Fibroblast of villous mesenchyme (primary cell): ENCODE results near the gene FGD2. TPM values are rescaled to one million over a fixed set of nuclear protein-coding genes. Genes with fewer than 3 reads are reported as not detected.
"Not testable (repeated sequence)": the region's sequence is repeated elsewhere in the genome, so short reads cannot be mapped to it uniquely, and the experiment has no call there.

Experiments used
- DNase-seq: peaks from one replicate; pipeline ENCODE4 v3.0.0-alpha.2; 2010; ENCODE audit warnings: low read depth
- H3K4me3 ChIP-seq: 2 replicates; pipeline ENCODE4 v1.5.1; 2011; ENCODE audit warnings: low read depth, mild to moderate bottlenecking, low read length
- total RNA-seq: library from RNA; depleted of rRNA; stranded (reverse); fragments of >200 nt; gene quantifications from 2 replicates; pipeline ENCODE4 v1.2.3, GENCODE V29; 2012
- TF ChIP-seq, protein P1 (sequence below): IDR thresholded peaks from 2 replicates; pipeline ENCODE4 v1.5.1; 2012; ENCODE audit warnings: low read depth, mild to moderate bottlenecking, low read length; ENCODE audit not compliant: insufficient read depth

Gene FGD2
- total RNA-seq, 1 donor = not detected

DNA sequence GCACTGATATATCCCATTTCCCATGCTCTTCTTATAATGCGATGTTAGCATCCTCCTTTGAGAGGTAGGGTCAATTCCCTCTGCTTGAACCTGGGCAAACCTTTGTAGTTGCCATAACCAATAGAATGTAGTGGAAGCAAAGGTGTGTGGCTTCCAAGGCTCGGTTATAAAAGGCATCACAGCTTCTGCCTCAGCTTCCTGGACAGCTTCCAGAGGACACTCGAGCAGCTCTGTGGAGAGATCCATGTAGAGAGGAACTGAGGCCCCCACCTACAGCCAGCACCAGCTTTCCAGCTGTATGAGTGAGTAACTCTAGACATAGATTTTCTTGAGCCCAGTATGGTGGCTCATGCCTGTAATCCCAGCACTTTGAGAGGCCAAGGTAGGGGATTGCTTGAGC, 36.7 kb downstream of the FGD2 start:
- TF ChIP-seq, protein P1, sequence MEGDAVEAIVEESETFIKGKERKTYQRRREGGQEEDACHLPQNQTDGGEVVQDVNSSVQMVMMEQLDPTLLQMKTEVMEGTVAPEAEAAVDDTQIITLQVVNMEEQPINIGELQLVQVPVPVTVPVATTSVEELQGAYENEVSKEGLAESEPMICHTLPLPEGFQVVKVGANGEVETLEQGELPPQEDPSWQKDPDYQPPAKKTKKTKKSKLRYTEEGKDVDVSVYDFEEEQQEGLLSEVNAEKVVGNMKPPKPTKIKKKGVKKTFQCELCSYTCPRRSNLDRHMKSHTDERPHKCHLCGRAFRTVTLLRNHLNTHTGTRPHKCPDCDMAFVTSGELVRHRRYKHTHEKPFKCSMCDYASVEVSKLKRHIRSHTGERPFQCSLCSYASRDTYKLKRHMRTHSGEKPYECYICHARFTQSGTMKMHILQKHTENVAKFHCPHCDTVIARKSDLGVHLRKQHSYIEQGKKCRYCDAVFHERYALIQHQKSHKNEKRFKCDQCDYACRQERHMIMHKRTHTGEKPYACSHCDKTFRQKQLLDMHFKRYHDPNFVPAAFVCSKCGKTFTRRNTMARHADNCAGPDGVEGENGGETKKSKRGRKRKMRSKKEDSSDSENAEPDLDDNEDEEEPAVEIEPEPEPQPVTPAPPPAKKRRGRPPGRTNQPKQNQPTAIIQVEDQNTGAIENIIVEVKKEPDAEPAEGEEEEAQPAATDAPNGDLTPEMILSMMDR = no peak
- no peak for DNase-seq
- H3K4me3 ChIP-seq = no peak overlapping the region

DNA sequence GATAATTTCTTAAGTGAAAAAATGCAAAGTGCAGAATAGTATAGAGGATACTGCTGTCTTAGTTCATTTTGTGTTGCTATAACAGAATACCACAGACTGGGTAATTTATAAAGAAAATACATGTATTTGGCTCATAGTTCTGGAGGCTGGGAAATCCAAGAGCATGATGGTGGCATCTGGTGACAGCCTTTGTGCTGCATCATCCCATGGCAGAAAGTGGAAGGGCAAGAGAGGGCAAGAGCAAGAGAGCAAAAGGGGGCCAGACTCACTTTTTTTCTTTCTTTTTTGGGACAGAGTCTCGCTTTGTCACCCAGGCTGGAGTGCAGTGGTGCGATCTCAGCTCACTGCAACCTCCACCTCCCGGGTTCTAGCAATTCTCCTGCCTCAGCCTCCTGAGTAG, 37.6 kb downstream of the FGD2 start:
- not testable (repeated sequence) for H3K4me3 ChIP-seq, DNase-seq

DNA sequence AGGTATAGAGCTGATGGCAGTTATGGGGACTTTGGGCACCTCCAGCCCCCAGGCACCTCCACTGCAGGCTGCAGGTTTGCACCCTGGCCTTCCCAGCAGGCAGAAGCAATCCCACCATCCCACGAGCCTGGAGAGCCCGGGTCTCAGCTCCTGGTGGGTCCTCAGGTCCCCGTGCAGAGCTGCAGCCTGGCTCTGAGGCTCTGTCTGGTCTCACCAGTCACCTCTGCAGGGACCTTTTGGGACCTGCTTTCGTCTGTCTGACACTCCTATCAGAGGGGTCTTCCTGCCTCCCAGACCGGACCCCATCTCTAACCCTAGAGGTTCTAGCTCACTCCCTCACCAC, 41.9 kb downstream of the FGD2 start:
- H3K4me3 ChIP-seq = no peak overlapping the region
- TF ChIP-seq, protein P1 = no peak
- DNase-seq = no peak

DNA sequence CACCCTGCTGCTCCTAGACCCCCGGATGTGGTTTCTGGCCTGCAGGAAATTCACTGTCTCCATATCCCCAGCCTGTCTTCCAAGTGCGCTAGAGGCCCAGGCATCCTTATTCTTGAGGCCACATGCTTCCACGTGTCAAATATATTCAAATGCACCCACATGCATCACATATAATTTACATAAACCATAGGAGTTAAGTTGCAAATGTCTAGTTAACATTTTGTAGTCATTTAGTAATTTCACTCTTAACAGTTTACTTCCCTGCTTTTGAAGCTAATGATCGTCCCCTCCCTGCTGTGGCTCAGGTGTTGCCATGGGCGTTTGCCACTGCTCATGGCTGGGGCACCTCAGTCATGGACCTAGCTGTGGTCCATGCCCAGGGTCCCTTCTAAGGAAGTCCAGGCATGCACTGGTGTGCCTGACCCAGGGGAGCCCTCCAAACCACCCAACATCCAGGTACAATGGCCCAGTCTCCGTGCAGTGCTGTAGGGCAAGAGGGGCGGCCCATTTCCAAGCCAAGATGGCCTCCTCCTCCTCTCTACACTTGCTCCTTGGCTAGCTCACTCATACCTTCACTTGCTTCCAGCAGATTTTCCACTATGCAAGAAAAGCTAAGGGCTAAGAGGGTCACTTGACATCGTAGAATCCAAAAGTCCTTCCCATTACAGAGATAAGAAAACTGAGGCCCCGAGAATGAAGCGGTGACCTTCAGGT, 42.4 kb downstream of the FGD2 start:
- TF ChIP-seq, protein P1 = no peak

DNA sequence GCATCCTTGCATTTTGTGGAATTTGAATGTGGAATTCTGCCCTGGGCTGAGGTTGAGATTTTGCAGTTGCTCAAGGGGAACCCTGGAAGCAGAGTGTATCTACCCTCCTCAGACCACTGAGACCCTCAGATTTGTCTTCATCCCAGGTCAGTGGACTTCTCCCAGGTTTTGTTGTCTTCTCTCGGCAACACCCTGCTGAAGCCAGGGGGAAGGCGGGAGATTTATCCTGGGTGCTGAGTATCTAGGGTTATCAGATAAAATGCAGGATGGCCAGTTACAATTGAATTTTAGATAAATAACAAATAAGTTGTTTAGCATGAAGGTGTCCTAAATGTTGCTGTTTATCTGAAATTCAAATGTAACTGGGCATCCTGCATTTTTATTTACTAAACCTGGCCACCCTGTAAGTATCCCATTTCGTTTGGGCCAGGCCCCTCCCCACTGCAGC, 43.0 kb downstream of the FGD2 start:
- no peak for DNase-seq
- TF ChIP-seq, protein P1 = no peak
- H3K4me3 ChIP-seq = no peak overlapping the region

More for the DNA sequence above, 42.4 kb downstream of the FGD2 start:
- DNase-seq = no peak
- H3K4me3 ChIP-seq = no peak overlapping the region

DNA sequence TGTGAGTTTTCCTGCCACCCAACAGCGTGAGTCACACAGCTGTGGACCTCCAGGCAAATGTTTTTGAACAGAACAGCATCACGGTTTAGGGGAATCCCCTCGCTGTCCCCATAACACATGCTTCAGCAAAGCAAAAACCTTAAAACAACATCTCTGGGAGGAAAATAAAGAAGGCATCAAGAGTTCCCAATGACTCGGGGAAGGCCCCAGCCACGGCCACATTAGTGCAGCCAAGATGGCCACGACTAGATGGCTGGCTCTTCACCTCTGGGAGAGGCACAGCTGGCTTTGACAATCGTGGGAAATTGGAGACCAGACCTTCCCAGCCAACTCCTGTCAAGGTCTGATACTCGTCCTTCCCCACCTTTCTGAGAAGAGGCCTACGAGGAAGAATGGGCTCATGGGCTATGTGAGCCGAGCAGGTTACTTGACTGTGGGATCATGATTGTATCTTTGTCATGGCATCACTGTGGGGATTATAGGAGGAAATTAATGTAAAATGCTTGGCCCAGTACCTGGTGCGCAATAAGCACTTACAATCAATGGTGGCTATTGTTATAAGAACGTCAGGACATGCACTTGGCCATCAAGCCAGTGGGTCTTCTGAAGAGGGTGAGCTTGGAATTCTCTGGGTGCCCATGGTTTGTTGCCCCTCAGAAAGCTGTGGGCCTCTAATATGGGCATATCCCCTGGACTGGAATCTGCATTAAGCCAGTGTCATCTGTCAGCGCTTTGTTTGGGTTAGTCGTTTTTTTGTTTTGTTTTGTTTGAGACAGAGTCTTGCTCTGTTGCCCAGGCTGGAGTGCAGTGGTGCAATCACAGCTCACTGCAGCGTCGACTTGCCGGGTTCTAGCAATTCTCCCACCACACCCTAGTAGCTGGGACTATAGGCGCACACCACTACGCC, 43.6 kb downstream of the FGD2 start:
- TF ChIP-seq, protein P1 = no peak
- peak; percentile 93 for DNase-seq
- no peak overlapping the region for H3K4me3 ChIP-seq

DNA sequence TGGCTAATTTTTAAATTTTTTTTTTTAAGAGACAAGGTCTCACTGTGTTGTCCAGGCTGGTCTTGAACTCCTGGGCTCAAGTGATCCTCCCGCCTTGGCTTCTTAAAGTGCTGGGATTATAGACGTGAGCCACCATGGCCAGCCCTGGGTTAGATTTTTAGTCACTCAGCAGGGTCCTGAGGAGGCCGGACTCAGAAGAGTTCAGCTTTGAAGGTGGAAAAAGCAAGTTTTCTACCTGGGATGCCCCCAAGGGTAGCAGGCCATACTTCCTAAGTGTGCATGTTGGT, 44.2 kb downstream of the FGD2 start:
- TF ChIP-seq, protein P1 = no peak
- DNase-seq = no peak
- no peak overlapping the region for H3K4me3 ChIP-seq
